Measurements from ENCODE around the gene DIAPH1.

DNA sequence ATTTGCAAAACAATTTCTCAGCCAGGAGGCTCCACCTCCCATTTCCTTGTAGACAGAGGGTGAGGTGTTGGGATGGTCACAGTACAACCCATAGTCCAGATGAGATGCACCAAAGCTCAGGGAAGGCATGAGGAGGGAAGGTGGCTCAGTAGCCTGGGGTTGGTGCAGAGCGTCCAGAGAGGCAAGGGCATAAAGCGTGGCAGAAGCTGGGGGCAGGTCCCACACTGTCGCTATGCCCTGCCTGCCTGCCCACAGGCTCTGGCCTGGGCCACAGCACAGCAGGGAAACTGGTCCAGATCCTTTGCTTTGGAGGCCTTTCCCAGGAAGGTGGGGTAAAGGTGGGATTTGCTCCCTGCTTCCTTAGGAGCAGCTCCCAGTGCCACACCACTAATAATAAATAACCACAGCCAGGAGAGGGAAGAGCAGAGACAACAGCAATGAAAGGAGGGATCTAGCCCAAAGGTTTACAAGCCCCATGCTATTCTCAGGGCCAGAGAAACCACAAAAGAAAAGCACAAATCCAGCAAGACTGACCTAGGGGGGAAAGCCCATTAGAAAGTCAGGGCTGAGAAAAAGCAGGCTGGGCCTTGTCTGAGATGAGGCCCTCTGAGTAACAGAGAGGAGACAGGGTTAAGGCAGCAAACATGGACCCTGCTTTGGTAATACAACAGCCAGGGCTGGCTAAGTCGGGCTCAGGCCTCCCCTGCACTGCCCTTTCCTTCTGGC is 102.7 kb downstream of the DIAPH1 start:
- TF ChIP-seq TAF1 (IDR thresholded peaks at IDR 0.05; ENCODE audit: low read depth, low read length) (no peak), POLR2A (IDR thresholded peaks at IDR 0.05; ENCODE audit: low read depth, low read length) (no peak), SPI1 (IDR thresholded peaks at IDR 0.05; ENCODE audit: low read depth, low read length) (no peak)

All from GM12891 (cell line).